ENCODE data around the gene STYK1.
"Not testable (repeated sequence)": the region's sequence is repeated elsewhere in the genome, so short reads cannot be mapped to it uniquely, and the experiment has no call there.

The STYK1 gene

DNA sequence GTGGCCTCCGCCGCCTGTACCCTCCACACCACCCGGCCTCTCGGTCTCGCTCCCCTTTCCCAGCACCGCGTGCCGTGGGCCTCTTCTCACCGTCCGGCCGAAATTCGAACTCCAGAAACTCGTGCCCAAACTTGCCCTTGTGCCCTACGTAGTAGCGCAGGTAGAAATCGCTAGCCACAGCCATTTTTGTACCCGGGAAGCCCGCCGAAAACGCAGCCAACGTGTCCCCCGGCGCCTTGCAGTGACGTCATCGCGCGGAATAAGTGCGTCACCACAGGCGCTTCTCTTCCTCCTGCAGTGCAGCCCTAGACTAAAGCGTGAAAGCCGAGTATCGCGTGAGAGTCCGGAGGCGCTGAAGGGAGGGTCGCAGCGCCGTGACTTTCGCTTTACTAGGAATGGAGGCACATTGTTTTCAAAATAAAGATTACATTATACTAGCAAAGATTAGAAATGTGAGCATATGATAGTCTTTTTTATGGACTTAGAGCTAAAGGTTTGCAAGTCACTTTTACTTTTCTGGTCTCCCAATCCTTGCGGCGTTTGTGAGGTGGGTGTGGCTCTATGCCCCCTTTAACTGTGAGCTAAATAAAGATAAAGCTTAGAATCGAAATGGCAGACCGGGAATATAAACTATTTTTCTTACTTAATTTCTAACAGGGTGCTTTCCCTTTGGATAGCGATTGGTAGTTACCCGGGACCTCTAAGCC, 60.4 kb downstream of the STYK1 start, which contains the start of gene MAGOHB:
Gene MAGOHB, minus strand, starts transcription at position 261 of the 707 bp plus-strand sequence. Its CDS starts 77 bp downstream, at position 184.
- peak; percentile 99 for ATAC-seq (ENCODE audit: insufficient read depth, low read depth)
- H3K9me3 ChIP-seq (ENCODE audit: insufficient read depth, low read length, severe bottlenecking) = no peaks in the 10 kb centered on the region
- peak; percentile 3 for TF ChIP-seq CTCF (IDR thresholded peaks at IDR 0.05; ENCODE audit: borderline replicate concordance, extremely low read depth, low read length, poor library complexity, severe bottlenecking)
- TF ChIP-seq EZH2 (IDR thresholded peaks at IDR 0.05; ENCODE audit: borderline replicate concordance, low read depth, low read length, severe bottlenecking) = no peak
- peak within 1 kb of the TSS; percentile 89 for H3K27ac ChIP-seq (ENCODE audit: low read length)
- peak within 1 kb of the TSS; percentile 93 to 95 for H3K4me3 ChIP-seq (ENCODE audit: low read depth in 1 of 2, low read length in 2 of 2)
- peak; percentile 97 for DNase-seq
- H3K4me2 ChIP-seq (ENCODE audit: insufficient read depth, low read length) = peak within 1 kb of the TSS; percentile 98
- H3K9ac ChIP-seq (ENCODE audit: low read depth, low read length) = peak within 1 kb of the TSS; percentile 80
- H3K4me1 ChIP-seq (ENCODE audit: insufficient read depth, low read length) = peaks cover 32% of the 10 kb centered on the region
- H3K79me2 ChIP-seq (ENCODE audit: insufficient read depth, low read length) = peaks cover 27% of the 10 kb centered on the region
- no peaks in the 10 kb centered on the region for H4K20me1 ChIP-seq (ENCODE audit: insufficient read depth, low read length)
- peaks cover 40% of the 10 kb centered on the region for H3K36me3 ChIP-seq (ENCODE audit: insufficient read depth, low read length)
- peak within 1 kb of the TSS; percentile 89 for H2AFZ ChIP-seq (ENCODE audit: low read depth, low read length)
- H3K27me3 ChIP-seq (ENCODE audit: insufficient read depth, low read length, poor library complexity) = peaks cover 5% of the 10 kb centered on the region

GRCh38 chr12:10612984-10613348, 60.9 kb downstream of the STYK1 start:
- Histone ChIP-seq H3K27ac (ENCODE audit: low read length) (peak overlapping the region; percentile 89), H2AFZ (ENCODE audit: low read depth, low read length) (peak overlapping the region; percentile 89), H3K4me2 (ENCODE audit: insufficient read depth, low read length) (peak overlapping the region; percentile 98), H3K4me1 (ENCODE audit: insufficient read depth, low read length) (peaks cover 32% of the 10 kb centered on the region), H3K9ac (ENCODE audit: low read depth, low read length) (peak overlapping the region; percentile 80), H3K79me2 (ENCODE audit: insufficient read depth, low read length) (peaks cover 27% of the 10 kb centered on the region), H4K20me1 (ENCODE audit: insufficient read depth, low read length) (no peaks in the 10 kb centered on the region), H3K27me3 (ENCODE audit: insufficient read depth, low read length, poor library complexity) (peaks cover 1% of the 10 kb centered on the region), H3K9me3 (ENCODE audit: insufficient read depth, low read length, severe bottlenecking) (no peaks in the 10 kb centered on the region), H3K4me3 (ENCODE audit: low read depth in 1 of 2, low read length in 2 of 2) (peak overlapping the region; percentile 93 to 95), H3K36me3 (ENCODE audit: insufficient read depth, low read length) (peaks cover 46% of the 10 kb centered on the region)
- ATAC-seq (ENCODE audit: insufficient read depth, low read depth) = 0 out of 3 replicates have a peak, but pooled peaks have one; percentile 1
- DNase-seq = no peak
- no peak for TF ChIP-seq EZH2 (IDR thresholded peaks at IDR 0.05; ENCODE audit: borderline replicate concordance, low read depth, low read length, severe bottlenecking)
- TF ChIP-seq CTCF (IDR thresholded peaks at IDR 0.05; ENCODE audit: borderline replicate concordance, extremely low read depth, low read length, poor library complexity, severe bottlenecking) = no peak

GRCh38 chr12:10612110-10612509, 61.7 kb downstream of the STYK1 start:
- H2AFZ ChIP-seq (ENCODE audit: low read depth, low read length) = no peak overlapping the region
- peak overlapping the region; percentile 93 to 95 for H3K4me3 ChIP-seq (ENCODE audit: low read depth in 1 of 2, low read length in 2 of 2)
- H3K4me2 ChIP-seq (ENCODE audit: insufficient read depth, low read length) = peak overlapping the region; percentile 98
- H3K27ac ChIP-seq (ENCODE audit: low read length) = peak overlapping the region; percentile 89
- ATAC-seq (ENCODE audit: insufficient read depth, low read depth) (no peak), DNase-seq (no peak)
- no peaks in the 10 kb centered on the region for H3K9me3 ChIP-seq (ENCODE audit: insufficient read depth, low read length, severe bottlenecking)
- no peaks in the 10 kb centered on the region for H3K27me3 ChIP-seq (ENCODE audit: insufficient read depth, low read length, poor library complexity)
- peaks cover 32% of the 10 kb centered on the region for H3K4me1 ChIP-seq (ENCODE audit: insufficient read depth, low read length)
- TF ChIP-seq EZH2 (IDR thresholded peaks at IDR 0.05; ENCODE audit: borderline replicate concordance, low read depth, low read length, severe bottlenecking) = no peak
- no peak for TF ChIP-seq CTCF (IDR thresholded peaks at IDR 0.05; ENCODE audit: borderline replicate concordance, extremely low read depth, low read length, poor library complexity, severe bottlenecking)
- H4K20me1 ChIP-seq (ENCODE audit: insufficient read depth, low read length) = no peaks in the 10 kb centered on the region
- peaks cover 54% of the 10 kb centered on the region for H3K36me3 ChIP-seq (ENCODE audit: insufficient read depth, low read length)
- peak overlapping the region; percentile 80 for H3K9ac ChIP-seq (ENCODE audit: low read depth, low read length)
- peaks cover 27% of the 10 kb centered on the region for H3K79me2 ChIP-seq (ENCODE audit: insufficient read depth, low read length)

GRCh38 chr12:10611258-10611657, 62.6 kb downstream of the STYK1 start:
- not testable (repeated sequence) for H3K9me3 ChIP-seq (ENCODE audit: insufficient read depth, low read length, severe bottlenecking); H2AFZ ChIP-seq (ENCODE audit: low read depth, low read length); H3K27ac ChIP-seq (ENCODE audit: low read length); H3K27me3 ChIP-seq (ENCODE audit: insufficient read depth, low read length, poor library complexity); DNase-seq; H3K4me3 ChIP-seq (ENCODE audit: low read depth in 1 of 2, low read length in 2 of 2); ATAC-seq (ENCODE audit: insufficient read depth, low read depth); H4K20me1 ChIP-seq (ENCODE audit: insufficient read depth, low read length)
- Histone ChIP-seq H3K79me2 (ENCODE audit: insufficient read depth, low read length) (peaks cover 27% of the 10 kb centered on the region), H3K4me1 (ENCODE audit: insufficient read depth, low read length) (peaks cover 32% of the 10 kb centered on the region), H3K36me3 (ENCODE audit: insufficient read depth, low read length) (peaks cover 59% of the 10 kb centered on the region), H3K9ac (ENCODE audit: low read depth, low read length) (peak overlapping the region; percentile 80; the same call in 1 of the 2 replicates), H3K4me2 (ENCODE audit: insufficient read depth, low read length) (0 out of 2 replicates have a peak overlapping the region, but pooled peaks have one; percentile 98)
